Loucy (cell line): ENCODE measurements around the gene RAB3GAP1.

Source experiments
- H2AFZ ChIP-seq: fragments of 200-600 bp; sonication (generic); 2 replicates; pipeline ENCODE4 v1.6.0; 2016; ENCODE audit warnings: antibody characterized with exemption, mild to moderate bottlenecking, low read length, moderate library complexity
- H3F3A ChIP-seq: fragments of 200-600 bp; 2 replicates; pipeline ENCODE4 v1.6.0; 2016; ENCODE audit warnings: antibody characterized with exemption, low read depth, mild to moderate bottlenecking
- H3K27me3 ChIP-seq: fragments of 200-600 bp; sonication (generic); 2 replicates; pipeline ENCODE4 v1.6.1; 2014; ENCODE audit warnings: low read length, mild to moderate bottlenecking; ENCODE audit not compliant: insufficient read depth, poor library complexity, severe bottlenecking
- H3K36me3 ChIP-seq: fragments of 200-600 bp; sonication (generic); 2 replicates; pipeline ENCODE4 v1.6.1; 2016; ENCODE audit warnings: low read length; ENCODE audit not compliant: insufficient read depth
- H3K4me1 ChIP-seq: fragments of 200-600 bp; sonication (generic); 2 replicates; pipeline ENCODE4 v1.5.1; 2014; ENCODE audit warnings: low read length, mild to moderate bottlenecking; ENCODE audit not compliant: insufficient read depth, poor library complexity, severe bottlenecking
- H3K4me2 ChIP-seq: fragments of 200-600 bp; sonication (generic); 2 replicates; pipeline ENCODE4 v1.6.0; 2014; ENCODE audit warnings: antibody characterized with exemption, low read length, low read depth, mild to moderate bottlenecking; ENCODE audit not compliant: poor library complexity, severe bottlenecking
- H3K4me3 ChIP-seq: fragments of 200-600 bp; sonication (generic); 2 replicates; pipeline ENCODE4 v1.5.1; 2014; ENCODE audit warnings: low read length, mild to moderate bottlenecking, mixed read lengths; ENCODE audit not compliant: poor library complexity, severe bottlenecking
- H3K79me2 ChIP-seq: fragments of 200-600 bp; sonication (generic); 2 replicates; pipeline ENCODE4 v1.6.1; 2014; ENCODE audit warnings: low read length; ENCODE audit not compliant: insufficient read depth
- H3K9ac ChIP-seq: fragments of 200-600 bp; sonication (generic); 2 replicates; pipeline ENCODE4 v1.6.0; 2014; ENCODE audit warnings: mild to moderate bottlenecking, low read depth, low read length, moderate library complexity; ENCODE audit not compliant: poor library complexity, severe bottlenecking
- H3K9me2 ChIP-seq: fragments of 200-600 bp; sonication (generic); replicated peaks from 2 replicates; pipeline ENCODE4 v1.6.1; 2016; ENCODE audit warnings: low read depth, low read length, mixed read lengths
- H3K9me3 ChIP-seq: fragments of 200-600 bp; sonication (generic); 2 replicates; pipeline ENCODE4 v1.6.1; 2014; ENCODE audit warnings: mild to moderate bottlenecking, antibody characterized with exemption, low read length, low read depth; ENCODE audit not compliant: insufficient read depth
- H4K20me1 ChIP-seq: fragments of 200-600 bp; sonication (generic); 2 replicates; pipeline ENCODE4 v1.6.0; 2014; ENCODE audit warnings: antibody characterized with exemption, low read length, mild to moderate bottlenecking; ENCODE audit not compliant: insufficient read depth, poor library complexity, severe bottlenecking
- CTCF ChIP-seq: fragments of 200-600 bp; sonication (generic); conservative IDR thresholded peaks from 2 replicates; pipeline ENCODE4 v1.5.1; 2014; ENCODE audit warnings: mild to moderate bottlenecking, antibody characterized with exemption, low read length
- EZH2phosphoT487 ChIP-seq: fragments of 200-600 bp; IDR thresholded peaks from 2 replicates; pipeline ENCODE4 v1.6.1; 2018; ENCODE audit warnings: antibody characterized with exemption, mild to moderate bottlenecking, moderate library complexity, borderline replicate concordance

The RAB3GAP1 gene

GRCh38 chr2:135164431-135164830 is 112.3 kb downstream of the RAB3GAP1 start:
- no peak overlapping the region for H3K4me2 ChIP-seq
- H4K20me1 ChIP-seq = no peaks in the 10 kb centered on the region

GRCh38 chr2:135167273-135167672 is 115.2 kb downstream of the RAB3GAP1 start:
- no peak overlapping the region for H2AFZ ChIP-seq
- no peak overlapping the region for H3K9ac ChIP-seq
- TF ChIP-seq EZH2phosphoT487 = no peak
- TF ChIP-seq CTCF = no peak
- no peak overlapping the region for H3K4me2 ChIP-seq
- no peaks in the 10 kb centered on the region for H3K4me1 ChIP-seq
- H3K9me3 ChIP-seq = no peaks in the 10 kb centered on the region
- H3K4me3 ChIP-seq = no peak overlapping the region
- no peaks in the 10 kb centered on the region for H3F3A ChIP-seq
- H3K9me2 ChIP-seq = no peaks in the 10 kb centered on the region
- H3K36me3 ChIP-seq = peaks cover 69% of the 10 kb centered on the region; the same call in 1 of the 2 replicates
- H4K20me1 ChIP-seq = no peaks in the 10 kb centered on the region
- no peaks in the 10 kb centered on the region for H3K27me3 ChIP-seq
- no peaks in the 10 kb centered on the region for H3K79me2 ChIP-seq

More at GRCh38 chr2:135164431-135164830, 112.3 kb downstream of the RAB3GAP1 start:
- no peak overlapping the region for H3K9ac ChIP-seq
- no peak for TF ChIP-seq EZH2phosphoT487
- TF ChIP-seq CTCF = no peak
- H3K9me2 ChIP-seq = no peaks in the 10 kb centered on the region
- no peak overlapping the region for H3K4me3 ChIP-seq
- H3K27me3 ChIP-seq = no peaks in the 10 kb centered on the region
- H3K36me3 ChIP-seq = peaks cover 59% of the 10 kb centered on the region; the same call in 1 of the 2 replicates
- H2AFZ ChIP-seq = no peak overlapping the region
- H3K79me2 ChIP-seq = no peaks in the 10 kb centered on the region
- H3K4me1 ChIP-seq = no peaks in the 10 kb centered on the region
- no peaks in the 10 kb centered on the region for H3K9me3 ChIP-seq
- H3F3A ChIP-seq = no peaks in the 10 kb centered on the region

- Histone ChIP-seq H3F3A (no peaks in the 10 kb centered on the region), H4K20me1 (no peaks in the 10 kb centered on the region), H2AFZ (no peak overlapping the region), H3K4me3 (no peak overlapping the region), H3K79me2 (no peaks in the 10 kb centered on the region), H3K4me2 (no peak overlapping the region), H3K36me3 (peaks cover 63% of the 10 kb centered on the region; the same call in 1 of the 2 replicates), H3K27me3 (no peaks in the 10 kb centered on the region), H3K9me2 (no peaks in the 10 kb centered on the region), H3K9ac (no peak overlapping the region), H3K9me3 (no peaks in the 10 kb centered on the region), H3K4me1 (no peaks in the 10 kb centered on the region)
- TF ChIP-seq CTCF = no peak
- no peak for TF ChIP-seq EZH2phosphoT487
These were observed 116.2 kb downstream of the RAB3GAP1 start for GRCh38 chr2:135168204-135168856.
